ENCODE results near the gene TXNRD3. TPM values are rescaled to one million over a fixed set of nuclear protein-coding genes. Genes with fewer than 3 reads are reported as not detected.

TXNRD3 gene
- polyA plus RNA-seq, 1 donor (not counting 4 experiments of a cell fraction or from before 2014, with no cell fraction given) = 9.7 TPM

- Histone ChIP-seq H3K36me3 (ENCODE audit: control insufficient read depth in 2 of 2, extremely low read depth in 1 of 2, insufficient read depth in 2 of 2, low read length in 2 of 2) (no peaks in the 10 kb centered on the region), H3K4me2 (ENCODE audit: control insufficient read depth, extremely low read depth, insufficient read depth, low read depth, low read length) (no peak overlapping the region), H3K27ac (ENCODE audit: control insufficient read depth, insufficient read depth, low read length) (no peak overlapping the region), H4K20me1 (ENCODE audit: control insufficient read depth, extremely low read depth, insufficient read depth, low read length) (no peaks in the 10 kb centered on the region), H3K79me2 (ENCODE audit: control insufficient read depth, insufficient read depth, low read length) (no peaks in the 10 kb centered on the region), H2AFZ (ENCODE audit: control insufficient read depth, low read length) (no peak overlapping the region), H3K4me1 (ENCODE audit: control insufficient read depth, extremely low read depth, insufficient read depth, low read length) (no peaks in the 10 kb centered on the region), H3K9me3 (ENCODE audit: control insufficient read depth, low read depth, low read length) (no peaks in the 10 kb centered on the region), H3K27me3 (ENCODE audit: control insufficient read depth, extremely low read depth, insufficient read depth, low read length) (peaks cover 14% of the 10 kb centered on the region), H3K4me3 (ENCODE audit: control insufficient read depth in 2 of 3, extremely low read depth in 1 of 3, insufficient read depth in 2 of 3, low read depth in 1 of 3, low read length in 3 of 3) (no peak overlapping the region), H3K9ac (ENCODE audit: control insufficient read depth, extremely low read depth, insufficient read depth, low read length) (no peak overlapping the region), H3K9me1 (ENCODE audit: control insufficient read depth, extremely low read depth, insufficient read depth, low read length) (no peaks in the 10 kb centered on the region)
- TF ChIP-seq CTCF (optimal IDR thresholded peaks at IDR 0.05 in 1 of 3, IDR thresholded peaks at IDR 0.05 in 1 of 3, conservative IDR thresholded peaks at IDR 0.05 in 1 of 3; ENCODE audit: extremely low read depth in 1 of 3, insufficient read depth in 2 of 3, low read length in 3 of 3) = no peak
- TF ChIP-seq EZH2 (IDR thresholded peaks at IDR 0.05; ENCODE audit: low read length) = no peak
- DNase-seq (ENCODE audit: low read depth, low spot score) (no peak), FAIRE-seq (no peak)
- dilution Hi-C loops (cut with MboI; ENCODE audit: extremely low pct_ligation_motif_present, low sequenced_read_pairs) = no loop called here
These were observed 72.6 kb downstream of the TXNRD3 start for GRCh38 chr3:126582311-126582710.

DNA sequence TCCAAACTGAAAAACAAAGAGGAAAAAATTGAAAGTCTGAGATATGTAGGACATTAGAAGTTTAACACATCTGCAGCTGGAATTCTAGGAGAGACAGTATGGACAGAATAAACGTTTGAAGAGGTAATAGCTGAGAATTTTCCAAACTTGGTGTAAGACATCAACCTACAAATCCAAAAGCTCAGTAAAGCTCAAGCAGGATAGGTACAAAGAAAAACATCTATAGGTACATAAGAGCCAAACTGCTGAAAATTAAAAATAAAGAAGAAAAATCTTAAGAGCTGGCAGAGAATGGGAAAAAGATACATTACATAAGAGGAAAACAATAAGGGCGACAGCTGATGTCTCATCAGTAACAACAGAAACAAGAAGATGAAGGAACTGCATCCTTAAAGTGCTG lies 73.4 kb downstream of the TXNRD3 start:
- no peak overlapping the region for H3K27ac ChIP-seq (ENCODE audit: control insufficient read depth, insufficient read depth, low read length)
- no peaks in the 10 kb centered on the region for H3K79me2 ChIP-seq (ENCODE audit: control insufficient read depth, insufficient read depth, low read length)
- H4K20me1 ChIP-seq (ENCODE audit: control insufficient read depth, extremely low read depth, insufficient read depth, low read length) = no peaks in the 10 kb centered on the region
- H3K9ac ChIP-seq (ENCODE audit: control insufficient read depth, extremely low read depth, insufficient read depth, low read length) = no peak overlapping the region
- dilution Hi-C loops (cut with MboI; ENCODE audit: extremely low pct_ligation_motif_present, low sequenced_read_pairs) = no loop called here
- no peak overlapping the region for H2AFZ ChIP-seq (ENCODE audit: control insufficient read depth, low read length)
- H3K4me2 ChIP-seq (ENCODE audit: control insufficient read depth, extremely low read depth, insufficient read depth, low read depth, low read length) = no peak overlapping the region
- H3K4me1 ChIP-seq (ENCODE audit: control insufficient read depth, extremely low read depth, insufficient read depth, low read length) = no peaks in the 10 kb centered on the region
- peaks cover 14% of the 10 kb centered on the region for H3K27me3 ChIP-seq (ENCODE audit: control insufficient read depth, extremely low read depth, insufficient read depth, low read length)
- H3K9me1 ChIP-seq (ENCODE audit: control insufficient read depth, extremely low read depth, insufficient read depth, low read length) = no peaks in the 10 kb centered on the region
- TF ChIP-seq CTCF (optimal IDR thresholded peaks at IDR 0.05 in 1 of 3, IDR thresholded peaks at IDR 0.05 in 1 of 3, conservative IDR thresholded peaks at IDR 0.05 in 1 of 3; ENCODE audit: extremely low read depth in 1 of 3, insufficient read depth in 2 of 3, low read length in 3 of 3) (no peak), EZH2 (IDR thresholded peaks at IDR 0.05; ENCODE audit: low read length) (no peak)
- H3K4me3 ChIP-seq (ENCODE audit: control insufficient read depth in 2 of 3, extremely low read depth in 1 of 3, insufficient read depth in 2 of 3, low read depth in 1 of 3, low read length in 3 of 3) = no peak overlapping the region
- H3K9me3 ChIP-seq (ENCODE audit: control insufficient read depth, low read depth, low read length) = no peaks in the 10 kb centered on the region
- no peak for FAIRE-seq
- DNase-seq (ENCODE audit: low read depth, low spot score) = no peak
- no peaks in the 10 kb centered on the region for H3K36me3 ChIP-seq (ENCODE audit: control insufficient read depth in 2 of 2, extremely low read depth in 1 of 2, insufficient read depth in 2 of 2, low read length in 2 of 2)

Measured in keratinocyte (primary cell).